Right ventricle myocardium superior (tissue), 1 donor: ENCODE data around the gene GGACT. TPM values are rescaled to one million over a fixed set of nuclear protein-coding genes. Genes with fewer than 3 reads are reported as not detected.
"Not testable (repeated sequence)": the region's sequence is repeated elsewhere in the genome, so short reads cannot be mapped to it uniquely, and the experiment has no call there.

ENCODE experiments used
- ATAC-seq: fragments of 200-7000 bp; cut with Tn5 transposase; one replicate; pipeline ENCODE4 v1.9.1; 2020; ENCODE audit warnings: mild to moderate bottlenecking; ENCODE audit not compliant: poor library complexity
- DNase-seq: peaks from one replicate; pipeline ENCODE4 v3.0.0-alpha.2; 2020
- intact Hi-C: fragments of 100-400 bp; cut with DNase I; formaldehyde crosslinking; loops from one replicate; pipeline ENCODE4 v1.11.2; 2022
- total RNA-seq: library from RNA; stranded (reverse); fragmentation: NEBNext Ultra II Directional; extraction: Animal tissue kit (Norgen Biotek cat#: 25700); gene quantifications from one replicate; pipeline ENCODE4 v1.2.1, GENCODE V29; 2021
- donor health status: DM: no; HTN: yes; CAD: no; lungs with severe emphysema.

Gene GGACT
- total RNA-seq, 1 donor from 2014 or later = 1.8 TPM

DNA sequence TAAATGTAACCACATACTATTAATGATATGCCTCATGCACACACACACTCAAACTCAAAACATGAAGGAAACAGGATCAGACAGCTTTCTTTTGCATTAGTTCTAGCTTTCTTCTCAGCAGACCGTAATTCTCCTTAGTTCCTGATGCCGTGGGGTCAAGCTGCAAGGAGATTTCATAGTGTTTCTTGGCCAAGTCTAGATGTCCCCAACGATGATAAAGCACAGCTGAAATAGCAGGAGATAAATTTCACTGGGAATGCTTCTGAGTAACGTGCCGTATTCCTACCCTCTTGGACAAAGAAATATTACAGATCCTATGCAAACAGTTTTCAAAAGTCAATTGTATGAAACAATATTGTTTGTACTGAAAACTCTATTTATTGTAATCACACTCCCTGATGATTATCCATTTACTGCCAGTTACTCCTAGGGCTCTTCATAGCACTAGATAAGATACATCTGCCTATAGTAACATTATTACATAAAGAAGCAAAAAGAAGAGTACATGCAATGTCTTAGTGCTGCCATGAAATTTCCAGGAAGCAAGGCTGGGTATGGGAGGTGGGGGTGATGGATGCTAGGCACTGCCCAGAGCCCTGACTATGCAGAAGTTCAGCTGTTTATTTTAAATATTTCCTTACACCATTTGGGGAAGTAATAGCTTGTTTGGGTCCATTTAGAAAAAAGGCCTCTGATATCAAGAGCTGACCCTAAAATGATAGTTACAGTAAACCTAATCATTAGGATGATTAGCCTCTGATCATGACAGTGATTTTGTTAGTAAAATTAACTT, 16.5 kb upstream of the GGACT start:
- intact Hi-C loops = no loop called here
- ATAC-seq (no peak), DNase-seq (no peak)

GRCh38 chr13:100602493-100603111, 14.0 kb upstream of the GGACT start:
- DNase-seq (no peak), ATAC-seq (no peak)
- intact Hi-C loops = no loop called here

DNA sequence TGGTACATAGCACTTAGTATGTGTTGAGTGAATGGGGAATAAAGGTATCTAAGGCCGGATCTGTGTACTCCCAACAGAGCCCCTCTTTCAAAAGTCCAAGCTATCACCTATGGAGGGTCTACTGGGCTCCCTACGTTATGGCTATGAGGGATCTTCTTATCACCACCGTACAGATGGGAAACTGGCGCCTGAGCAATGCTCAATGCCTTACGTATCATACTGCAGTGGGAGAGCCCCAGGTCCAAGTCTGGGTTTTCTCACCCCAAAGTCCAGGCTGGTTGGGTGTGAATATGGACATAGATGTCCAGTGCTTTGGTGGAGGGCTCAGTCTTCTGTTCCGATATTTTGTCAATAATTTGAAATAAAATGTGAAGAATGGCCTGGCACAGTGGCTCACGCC, 13.1 kb upstream of the GGACT start:
- intact Hi-C loops = no loop called here
- no peak for DNase-seq
- no peak for ATAC-seq

- intact Hi-C loops = no loop called here
- ATAC-seq (no peak), DNase-seq (no peak)
Measured at GRCh38 chr13:100600915-100601314, 12.3 kb upstream of the GGACT start.

- intact Hi-C loops = no loop called here
- DNase-seq (no peak), ATAC-seq (no peak)
Measured at GRCh38 chr13:100600461-100600860, 11.9 kb upstream of the GGACT start.

DNA sequence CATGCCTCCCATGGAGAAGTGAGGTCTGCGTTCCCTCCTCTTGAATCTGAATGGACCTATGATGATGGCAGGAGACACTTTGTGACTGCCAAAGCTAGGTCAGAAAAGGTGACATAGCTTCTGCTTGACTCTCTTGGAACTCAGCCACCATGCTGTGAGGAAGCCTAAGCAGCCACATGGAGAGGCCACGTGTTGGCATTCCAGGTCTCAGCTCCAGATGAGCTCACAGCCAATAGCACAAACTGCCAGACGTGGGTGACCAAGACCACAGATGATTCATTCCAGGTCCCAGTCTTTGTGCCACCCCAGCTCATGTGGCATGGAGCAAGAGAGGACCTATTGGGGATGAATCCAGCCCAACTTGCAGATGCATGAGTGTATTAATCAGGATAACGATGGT, 8.7 kb upstream of the GGACT start:
- intact Hi-C loops = no loop called here
- ATAC-seq = no peak
- DNase-seq = no peak

DNA sequence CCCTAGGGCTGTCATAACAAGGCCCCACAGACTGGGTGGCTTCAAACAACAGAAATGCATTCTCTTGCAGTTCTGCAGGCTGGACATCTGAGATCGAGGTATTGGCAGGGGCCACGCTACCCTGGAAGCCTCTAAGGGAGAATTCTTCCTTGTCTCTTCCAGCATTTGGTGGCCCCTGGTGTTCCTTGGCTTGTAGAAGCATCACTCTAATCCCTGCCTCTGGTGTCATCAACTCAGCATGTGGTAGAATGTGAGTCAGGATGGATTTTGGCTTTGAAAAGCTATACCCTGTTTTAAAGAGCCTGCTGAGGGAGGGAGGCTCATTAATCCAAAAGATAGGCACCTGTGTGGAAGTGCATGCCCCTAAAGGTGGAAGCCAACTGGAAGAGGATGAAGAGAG, 7.9 kb upstream of the GGACT start:
- no peak for ATAC-seq

GRCh38 chr13:100594731-100595130, 6.1 kb upstream of the GGACT start:
- ATAC-seq = no peak
- DNase-seq = no peak
- intact Hi-C loops = no loop called here

More for the DNA sequence above, 7.9 kb upstream of the GGACT start:
- intact Hi-C loops = no loop called here
- DNase-seq = no peak

DNA sequence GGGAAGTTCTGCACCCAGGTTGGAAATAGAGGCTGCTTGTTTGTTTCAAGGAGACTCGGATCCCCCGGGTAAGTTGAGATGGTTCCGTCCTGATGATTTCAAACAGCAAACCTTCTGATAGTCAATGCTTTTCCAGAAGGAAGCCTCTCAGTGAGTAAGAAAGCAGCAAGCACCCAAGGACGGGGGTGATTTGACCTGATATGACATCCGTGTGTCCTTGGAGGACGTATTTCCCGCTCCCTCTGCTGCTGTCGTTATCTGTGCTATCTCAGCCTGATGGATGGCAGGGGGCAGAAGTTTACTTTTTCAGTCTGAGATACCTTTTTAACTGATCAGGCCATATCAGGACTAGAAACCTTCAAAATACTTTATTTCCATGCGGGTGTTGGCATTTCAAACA, 5.7 kb upstream of the GGACT start:
- ATAC-seq (no peak), DNase-seq (no peak)
- intact Hi-C loops = no loop called here

- no peak for ATAC-seq
- intact Hi-C loops = no loop called here
- DNase-seq = no peak
Measured at GRCh38 chr13:100589178-100589725, 663 bp upstream of the GGACT start.

- intact Hi-C loops = no loop called here
- no peak for ATAC-seq
- no peak for DNase-seq
Measured at GRCh38 chr13:100584896-100585295, 3.7 kb downstream of the GGACT start.

- no peak for DNase-seq
- no peak for ATAC-seq
- intact Hi-C loops = no loop called here
Measured at GRCh38 chr13:100581504-100581903, 7.1 kb downstream of the GGACT start.

- intact Hi-C loops = no loop called here
- ATAC-seq = no peak
Measured at GRCh38 chr13:100581030-100581429, 7.6 kb downstream of the GGACT start.

DNA sequence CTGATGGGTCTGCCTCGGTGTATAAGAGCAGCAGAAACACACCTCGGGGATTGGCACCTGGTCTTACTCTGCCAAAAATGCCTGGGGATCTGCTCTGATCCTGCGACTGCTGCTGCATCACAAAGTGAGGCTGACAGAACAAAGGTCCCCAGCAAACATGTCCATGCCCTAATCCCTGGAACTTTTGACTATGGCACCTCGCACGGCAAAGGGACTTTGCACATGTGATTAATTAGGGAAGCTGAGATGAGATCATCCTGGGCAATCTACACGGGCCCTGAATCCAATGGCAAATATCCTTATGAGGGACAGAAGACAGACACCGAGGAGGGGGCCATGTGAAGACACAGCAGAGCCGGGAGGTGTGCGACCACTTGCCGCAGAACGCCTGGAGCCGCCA, 8.5 kb downstream of the GGACT start:
- DNase-seq (no peak), ATAC-seq (no peak)
- intact Hi-C loops = no loop called here

More at GRCh38 chr13:100581030-100581429, 7.6 kb downstream of the GGACT start:
- DNase-seq = no peak

GRCh38 chr13:100577239-100577638, 11.3 kb downstream of the GGACT start:
- intact Hi-C loops, DNase-seq, ATAC-seq: not testable (repeated sequence)

DNA sequence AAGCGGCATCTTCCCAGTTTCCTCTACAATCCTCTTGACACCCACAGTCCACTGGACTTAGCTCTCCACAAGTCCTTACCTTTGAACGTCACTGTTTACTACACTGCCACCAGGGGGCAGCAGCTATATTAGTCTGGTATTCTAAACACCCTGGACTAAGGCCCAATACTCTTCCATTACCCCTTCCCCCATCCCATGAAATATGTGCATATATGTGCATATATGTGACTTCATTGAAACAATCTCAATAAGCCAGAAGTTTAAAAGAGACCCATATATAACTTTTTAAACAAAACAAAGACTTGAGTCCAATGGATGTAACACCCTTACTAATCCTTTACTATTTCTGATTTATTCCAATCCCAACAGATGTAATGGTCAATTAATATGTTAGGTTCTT, 15.5 kb downstream of the GGACT start:
- ATAC-seq = peak; percentile 80
- intact Hi-C loops = no loop called here

DNA sequence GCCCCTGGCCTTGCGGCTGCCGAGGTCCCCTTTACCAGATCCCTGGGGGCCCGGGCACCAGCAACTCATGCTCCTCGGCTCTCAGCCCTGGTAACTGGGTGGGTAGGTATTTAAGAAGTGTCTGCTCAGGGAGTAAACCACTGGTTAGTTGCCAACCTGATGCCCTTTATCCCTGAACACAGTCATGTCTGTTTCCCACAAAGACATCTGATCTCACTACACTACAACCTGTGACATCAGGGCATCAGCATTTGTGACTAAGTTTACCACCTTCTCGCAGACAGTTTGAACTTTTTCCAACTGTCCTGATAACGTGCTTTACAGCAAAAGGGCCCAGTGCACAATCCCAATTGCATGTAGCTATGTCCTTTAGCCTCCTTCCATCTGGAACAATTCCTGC, 22.0 kb downstream of the GGACT start:
- DNase-seq (no peak), ATAC-seq (no peak)
- intact Hi-C loops = no loop called here

More for the DNA sequence above, 15.5 kb downstream of the GGACT start:
- DNase-seq = peak; percentile 68

DNA sequence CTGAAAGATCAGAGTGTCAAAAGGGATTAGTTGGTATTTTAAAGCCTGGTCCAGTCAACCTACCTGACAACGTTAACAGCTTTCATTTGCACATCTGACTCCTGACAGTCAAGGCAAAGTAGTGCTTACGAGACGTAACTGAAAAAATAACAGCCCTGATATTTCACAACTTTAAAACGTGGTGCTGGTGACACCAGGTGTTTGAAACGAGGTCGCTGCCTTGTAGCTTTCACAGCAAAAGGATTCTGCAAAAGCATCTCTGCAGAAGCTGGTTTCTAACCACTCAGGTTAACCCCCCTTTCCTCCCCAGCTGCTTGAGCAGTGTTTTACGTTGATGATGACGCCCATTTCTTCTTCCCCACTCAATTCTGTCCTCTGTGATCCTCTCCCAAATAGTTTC, 23.3 kb downstream of the GGACT start:
- DNase-seq (no peak), ATAC-seq (no peak)
- intact Hi-C loops = no loop called here

GRCh38 chr13:100564444-100565223, 24.0 kb downstream of the GGACT start:
- intact Hi-C loops = no loop called here
- ATAC-seq (no peak), DNase-seq (no peak)
